ENCODE measurements around the gene TM7SF2. TPM values are rescaled to one million over a fixed set of nuclear protein-coding genes. Genes with fewer than 3 reads are reported as not detected.

TM7SF2 gene
- total RNA-seq, result 10 to 100 TPM in 3 of 4 donors, 1 to 10 TPM in 1; 7.1 to 25.2 (median 18.3) TPM

GRCh38 chr11:65111744-65112545 lies at the start of gene TM7SF2:
TSS of gene TM7SF2 (plus strand) at chr11:65111872. CDS start at chr11:65112016, 144 bp downstream.
- TF ChIP-seq EP300 (IDR thresholded peaks at IDR 0.05), result no peak
- TF ChIP-seq POLR2AphosphoS5 (IDR thresholded peaks at IDR 0.05), result peak; percentile 71
- peak; percentile 39 to 61 for TF ChIP-seq POLR2A (IDR thresholded peaks at IDR 0.05)
- TF ChIP-seq CTCF (IDR thresholded peaks at IDR 0.05), result peak in 2 of 4 experiments; percentile 1 to 4
- ATAC-seq, result peak; percentile 93
- Histone ChIP-seq H3K4me3 (peak within 1 kb of the TSS; percentile 36 to 56), H3K27me3 (no peaks in the 10 kb centered on the region), H3K27ac (peak within 1 kb of the TSS; percentile 44 to 84 (median 78)), H3K36me3 (peaks cover 0 to 53% of the 10 kb centered on the region in 2 donors), H3K9me3 (no peaks in the 10 kb centered on the region), H3K4me1 (peaks cover 7 to 63% (median 31%) of the 10 kb centered on the region in 3 donors)
- WGBS, 2 donors (ENCODE audit: low coverage in 1 of 2), result 0% methylated on average over 6 to 18 of the region's 64 CpGs

- Histone ChIP-seq H3K9me3 (no peaks in the 10 kb centered on the region), H3K36me3 (no peaks in the 10 kb centered on the region), H3K27me3 (no peaks in the 10 kb centered on the region), H3K4me3 (no peak overlapping the region), H3K4me1 (no peaks in the 10 kb centered on the region), H3K27ac (no peak overlapping the region)
- TF ChIP-seq POLR2A (IDR thresholded peaks at IDR 0.05) (no peak), EP300 (IDR thresholded peaks at IDR 0.05) (no peak), POLR2AphosphoS5 (IDR thresholded peaks at IDR 0.05) (no peak), CTCF (IDR thresholded peaks at IDR 0.05) (no peak)
- ATAC-seq, result no peak
- 67% methylated on average over 1 of the region's 3 CpGs; no CpG with 5 or more reads in 1 of the 2 donors for WGBS, 2 donors (ENCODE audit: low coverage in 1 of 2)
Observed at GRCh38 chr11:65063532-65063931, 48.1 kb upstream of the TM7SF2 start.

- no peak overlapping the region for H3K4me3 ChIP-seq
- H3K27ac ChIP-seq, result no peak overlapping the region
- no peaks in the 10 kb centered on the region for H3K36me3 ChIP-seq
- WGBS, 2 donors (ENCODE audit: low coverage in 1 of 2), result 73% methylated on average over 4 of the region's 4 CpGs; no CpG with 5 or more reads in 1 of the 2 donors
- TF ChIP-seq POLR2A (IDR thresholded peaks at IDR 0.05) (no peak), CTCF (IDR thresholded peaks at IDR 0.05) (no peak), EP300 (IDR thresholded peaks at IDR 0.05) (no peak), POLR2AphosphoS5 (IDR thresholded peaks at IDR 0.05) (no peak)
- no peaks in the 10 kb centered on the region for H3K4me1 ChIP-seq
- H3K9me3 ChIP-seq, result no peaks in the 10 kb centered on the region
- no peak for ATAC-seq
- no peaks in the 10 kb centered on the region for H3K27me3 ChIP-seq
Observed at GRCh38 chr11:65064847-65065240, 46.8 kb upstream of the TM7SF2 start.

- no CpG with 5 or more reads among the region's 7 CpGs for WGBS, 2 donors (ENCODE audit: low coverage in 1 of 2)
- Histone ChIP-seq H3K4me1 (no peaks in the 10 kb centered on the region), H3K9me3 (no peaks in the 10 kb centered on the region), H3K27me3 (no peaks in the 10 kb centered on the region), H3K27ac (no peak overlapping the region), H3K36me3 (no peaks in the 10 kb centered on the region), H3K4me3 (no peak overlapping the region)
- ATAC-seq, result no peak
- no peak for TF ChIP-seq CTCF (IDR thresholded peaks at IDR 0.05)
- no peak for TF ChIP-seq POLR2AphosphoS5 (IDR thresholded peaks at IDR 0.05)
- TF ChIP-seq EP300 (IDR thresholded peaks at IDR 0.05), result no peak
- no peak for TF ChIP-seq POLR2A (IDR thresholded peaks at IDR 0.05)
Observed at GRCh38 chr11:65065851-65066250, 45.8 kb upstream of the TM7SF2 start.

- no peaks in the 10 kb centered on the region for H3K4me1 ChIP-seq
- H3K4me3 ChIP-seq, result no peak overlapping the region
- no CpG with 5 or more reads among the region's 11 CpGs for whole genome bisulfite sequencing, 2 donors (ENCODE audit: low coverage in 1 of 2)
- no peaks in the 10 kb centered on the region for H3K9me3 ChIP-seq
- no peaks in the 10 kb centered on the region for H3K36me3 ChIP-seq
- no peak overlapping the region for H3K27ac ChIP-seq
- H3K27me3 ChIP-seq, result no peaks in the 10 kb centered on the region
- ATAC-seq, result no peak
- TF ChIP-seq EP300 (IDR thresholded peaks at IDR 0.05), result no peak
- TF ChIP-seq POLR2AphosphoS5 (IDR thresholded peaks at IDR 0.05), result no peak
- TF ChIP-seq CTCF (IDR thresholded peaks at IDR 0.05), result no peak
Observed at GRCh38 chr11:65066315-65066714, 45.4 kb upstream of the TM7SF2 start.

Measured in gastroesophageal sphincter (tissue), 4 donors.